Measurements from ENCODE around the gene KCTD1.

Gene KCTD1

GRCh38 chr18:26473672-26474071 is 74.7 kb downstream of the KCTD1 start:
- no peaks in the 10 kb centered on the region for H3K79me2 ChIP-seq (ENCODE audit: control insufficient read depth, insufficient read depth, low read length, poor library complexity)
- no peak overlapping the region for H3K9ac ChIP-seq (ENCODE audit: low read length)
- H4K91ac ChIP-seq (ENCODE audit: low read depth, low read length) = no peak overlapping the region
- peaks cover 7 to 9% of the 10 kb centered on the region in 2 experiments for H3K4me1 ChIP-seq (ENCODE audit: control insufficient read depth in 1 of 2, insufficient read depth in 2 of 2, low read length in 2 of 2)
- H3K4ac ChIP-seq (ENCODE audit: low read depth, low read length) = no peak overlapping the region
- no peaks in the 10 kb centered on the region for H3K79me1 ChIP-seq (ENCODE audit: low read length)
- no peak overlapping the region for H4K8ac ChIP-seq (ENCODE audit: low read depth, low read length)
- H3K23ac ChIP-seq (ENCODE audit: low read length) = no peak overlapping the region
- H3K27ac ChIP-seq (ENCODE audit: low read depth, low read length) = no peak overlapping the region
- no peak overlapping the region for H2AK5ac ChIP-seq (ENCODE audit: low read length)
- H3K4me3 ChIP-seq (ENCODE audit: low read depth, low read length) = no peak overlapping the region
- no peak overlapping the region for H4K12ac ChIP-seq (ENCODE audit: low read depth, low read length)
- no peak overlapping the region for H2BK5ac ChIP-seq (ENCODE audit: low read depth, low read length, poor library complexity)
- no peak overlapping the region for H3K4me2 ChIP-seq (ENCODE audit: low read length)
- no CpG with 5 or more reads among the region's 4 CpGs for WGBS (ENCODE audit: extremely low coverage, insufficient coverage, insufficient read length)
- H3K9me3 ChIP-seq (ENCODE audit: insufficient read depth, low read depth, low read length) = peaks cover 1% of the 10 kb centered on the region
- no peaks in the 10 kb centered on the region for H3K27me3 ChIP-seq (ENCODE audit: insufficient read depth, low read length)
- no peak overlapping the region for H2BK120ac ChIP-seq (ENCODE audit: insufficient read depth, low read length, poor library complexity)
- no peak overlapping the region for H3K14ac ChIP-seq (ENCODE audit: low read length)
- H2AFZ ChIP-seq (ENCODE audit: insufficient read depth, low read length, poor library complexity) = no peak overlapping the region
- no peak for DNase-seq
- no peak overlapping the region for H3K18ac ChIP-seq (ENCODE audit: low read length)
- no peak overlapping the region for H2BK12ac ChIP-seq (ENCODE audit: low read length)
- H3K36me3 ChIP-seq (ENCODE audit: control insufficient read depth in 1 of 2, insufficient read depth in 2 of 2, low read length in 2 of 2) = peaks cover 0 to 2% of the 10 kb centered on the region in 2 experiments

- Histone ChIP-seq H2BK5ac (ENCODE audit: low read depth, low read length, poor library complexity) (no peak overlapping the region), H4K12ac (ENCODE audit: low read depth, low read length) (no peak overlapping the region), H2BK120ac (ENCODE audit: insufficient read depth, low read length, poor library complexity) (no peak overlapping the region), H3K79me1 (ENCODE audit: low read length) (no peaks in the 10 kb centered on the region), H3K14ac (ENCODE audit: low read length) (no peak overlapping the region), H3K4me2 (ENCODE audit: low read length) (no peak overlapping the region), H2AK5ac (ENCODE audit: low read length) (no peak overlapping the region), H3K4ac (ENCODE audit: low read depth, low read length) (no peak overlapping the region), H2BK12ac (ENCODE audit: low read length) (no peak overlapping the region), H3K9ac (ENCODE audit: low read length) (peak overlapping the region; percentile 66), H4K8ac (ENCODE audit: low read depth, low read length) (no peak overlapping the region), H3K4me1 (ENCODE audit: control insufficient read depth in 1 of 2, insufficient read depth in 2 of 2, low read length in 2 of 2) (peaks cover 7 to 9% of the 10 kb centered on the region in 2 experiments), H3K9me3 (ENCODE audit: insufficient read depth, low read depth, low read length) (peaks cover 1% of the 10 kb centered on the region), H3K4me3 (ENCODE audit: low read depth, low read length) (no peak overlapping the region), H3K18ac (ENCODE audit: low read length) (no peak overlapping the region), H3K23ac (ENCODE audit: low read length) (no peak overlapping the region), H3K36me3 (ENCODE audit: control insufficient read depth in 1 of 2, insufficient read depth in 2 of 2, low read length in 2 of 2) (peaks cover 0 to 2% of the 10 kb centered on the region in 2 experiments), H3K27ac (ENCODE audit: low read depth, low read length) (no peak overlapping the region), H2AFZ (ENCODE audit: insufficient read depth, low read length, poor library complexity) (no peak overlapping the region), H3K79me2 (ENCODE audit: control insufficient read depth, insufficient read depth, low read length, poor library complexity) (no peaks in the 10 kb centered on the region), H3K27me3 (ENCODE audit: insufficient read depth, low read length) (no peaks in the 10 kb centered on the region), H4K91ac (ENCODE audit: low read depth, low read length) (no peak overlapping the region)
- no peak for DNase-seq
- no CpG with 5 or more reads among the region's 9 CpGs for WGBS (ENCODE audit: extremely low coverage, insufficient coverage, insufficient read length)
Measured at GRCh38 chr18:26471826-26472225, 76.5 kb downstream of the KCTD1 start.

GRCh38 chr18:26471027-26471426 is 77.3 kb downstream of the KCTD1 start:
- Histone ChIP-seq H3K79me2 (ENCODE audit: control insufficient read depth, insufficient read depth, low read length, poor library complexity) (no peaks in the 10 kb centered on the region), H2AK5ac (ENCODE audit: low read length) (no peak overlapping the region), H3K23ac (ENCODE audit: low read length) (no peak overlapping the region), H4K91ac (ENCODE audit: low read depth, low read length) (no peak overlapping the region), H2BK5ac (ENCODE audit: low read depth, low read length, poor library complexity) (no peak overlapping the region), H3K18ac (ENCODE audit: low read length) (no peak overlapping the region), H3K4me3 (ENCODE audit: low read depth, low read length) (no peak overlapping the region), H3K4me2 (ENCODE audit: low read length) (no peak overlapping the region), H3K36me3 (ENCODE audit: control insufficient read depth in 1 of 2, insufficient read depth in 2 of 2, low read length in 2 of 2) (peaks cover 0 to 2% of the 10 kb centered on the region in 2 experiments), H3K4me1 (ENCODE audit: control insufficient read depth in 1 of 2, insufficient read depth in 2 of 2, low read length in 2 of 2) (peaks cover 7 to 9% of the 10 kb centered on the region in 2 experiments), H4K12ac (ENCODE audit: low read depth, low read length) (no peak overlapping the region), H3K27ac (ENCODE audit: low read depth, low read length) (no peak overlapping the region), H3K79me1 (ENCODE audit: low read length) (no peaks in the 10 kb centered on the region), H4K8ac (ENCODE audit: low read depth, low read length) (no peak overlapping the region), H2BK120ac (ENCODE audit: insufficient read depth, low read length, poor library complexity) (no peak overlapping the region), H3K9me3 (ENCODE audit: insufficient read depth, low read depth, low read length) (peaks cover 1% of the 10 kb centered on the region), H2AFZ (ENCODE audit: insufficient read depth, low read length, poor library complexity) (no peak overlapping the region), H3K9ac (ENCODE audit: low read length) (no peak overlapping the region), H2BK12ac (ENCODE audit: low read length) (no peak overlapping the region), H3K27me3 (ENCODE audit: insufficient read depth, low read length) (no peaks in the 10 kb centered on the region), H3K14ac (ENCODE audit: low read length) (no peak overlapping the region), H3K4ac (ENCODE audit: low read depth, low read length) (no peak overlapping the region)
- no peak for DNase-seq
- no CpG with 5 or more reads among the region's 9 CpGs for WGBS (ENCODE audit: extremely low coverage, insufficient coverage, insufficient read length)

DNA sequence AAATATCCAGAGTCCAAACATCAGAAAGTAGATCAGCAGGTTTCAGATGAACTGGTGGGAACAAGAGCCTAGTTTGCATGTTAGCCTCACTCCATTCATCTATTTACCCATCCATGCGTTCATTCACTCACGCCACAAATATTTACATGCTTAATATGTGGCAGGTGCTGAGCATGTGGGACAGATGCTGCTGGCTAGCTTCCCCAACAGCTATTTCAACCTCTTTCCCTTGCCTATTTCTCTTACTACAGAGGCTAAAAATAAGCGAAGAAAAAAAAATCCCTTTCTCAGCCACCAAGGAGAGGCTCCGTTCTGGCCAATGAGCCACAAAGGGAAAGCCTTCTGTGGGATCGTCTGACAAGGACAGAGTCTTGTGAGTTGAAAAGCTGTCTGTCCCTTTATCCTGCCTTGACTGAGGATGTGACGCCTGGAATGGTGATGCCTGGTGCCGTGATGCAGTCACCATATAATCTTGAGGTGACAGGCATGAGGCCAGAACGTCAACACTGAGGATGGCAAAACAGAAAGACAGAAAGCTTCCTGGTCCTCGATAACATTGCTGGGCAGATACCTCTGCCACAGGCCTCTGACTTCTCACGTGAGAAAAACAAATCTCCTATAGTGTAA is 78.2 kb downstream of the KCTD1 start:
- H2BK5ac ChIP-seq (ENCODE audit: low read depth, low read length, poor library complexity) = no peak overlapping the region
- no peak overlapping the region for H3K18ac ChIP-seq (ENCODE audit: low read length)
- no peak overlapping the region for H3K4me3 ChIP-seq (ENCODE audit: low read depth, low read length)
- H3K4me2 ChIP-seq (ENCODE audit: low read length) = no peak overlapping the region
- no peak overlapping the region for H3K14ac ChIP-seq (ENCODE audit: low read length)
- no peaks in the 10 kb centered on the region for H3K27me3 ChIP-seq (ENCODE audit: insufficient read depth, low read length)
- H3K36me3 ChIP-seq (ENCODE audit: control insufficient read depth in 1 of 2, insufficient read depth in 2 of 2, low read length in 2 of 2) = no peaks in the 10 kb centered on the region
- no peak overlapping the region for H2AK5ac ChIP-seq (ENCODE audit: low read length)
- no peak overlapping the region for H3K9ac ChIP-seq (ENCODE audit: low read length)
- no peak overlapping the region for H2BK120ac ChIP-seq (ENCODE audit: insufficient read depth, low read length, poor library complexity)
- H2BK12ac ChIP-seq (ENCODE audit: low read length) = no peak overlapping the region
- peak; percentile 25 to 51 for DNase-seq
- H4K8ac ChIP-seq (ENCODE audit: low read depth, low read length) = no peak overlapping the region
- no peak overlapping the region for H3K23ac ChIP-seq (ENCODE audit: low read length)
- no peaks in the 10 kb centered on the region for H3K79me2 ChIP-seq (ENCODE audit: control insufficient read depth, insufficient read depth, low read length, poor library complexity)
- H4K12ac ChIP-seq (ENCODE audit: low read depth, low read length) = no peak overlapping the region
- no peak overlapping the region for H3K4ac ChIP-seq (ENCODE audit: low read depth, low read length)
- peaks cover 1% of the 10 kb centered on the region for H3K9me3 ChIP-seq (ENCODE audit: insufficient read depth, low read depth, low read length)
- peak overlapping the region; percentile 21 for H4K91ac ChIP-seq (ENCODE audit: low read depth, low read length)
- no peak overlapping the region for H2AFZ ChIP-seq (ENCODE audit: insufficient read depth, low read length, poor library complexity)
- no CpG with 5 or more reads among the region's 10 CpGs for WGBS (ENCODE audit: extremely low coverage, insufficient coverage, insufficient read length)
- H3K4me1 ChIP-seq (ENCODE audit: control insufficient read depth in 1 of 2, insufficient read depth in 2 of 2, low read length in 2 of 2) = peaks cover 7 to 9% of the 10 kb centered on the region in 2 experiments
- H3K27ac ChIP-seq (ENCODE audit: low read depth, low read length) = no peak overlapping the region
- H3K79me1 ChIP-seq (ENCODE audit: low read length) = no peaks in the 10 kb centered on the region
